BE2C (cell line): Measurements from ENCODE around the gene LRRIQ1.

Experiments used
- DNase-seq: peaks from one replicate; pipeline ENCODE4 v3.0.0-alpha.2; 2020
- H3K27me3 ChIP-seq: fragments of 250-450 bp; sonication (Bioruptor Pico); 2 replicates; pipeline ENCODE4 v1.5.1; 2020; ENCODE audit warnings: mild to moderate bottlenecking
- H3K36me3 ChIP-seq: fragments of 250-450 bp; sonication (Bioruptor Pico); 2 replicates; pipeline ENCODE4 v1.5.1; 2020; ENCODE audit warnings: mild to moderate bottlenecking
- H3K4me1 ChIP-seq: fragments of 250-450 bp; sonication (Bioruptor Pico); 2 replicates; pipeline ENCODE4 v1.5.1; 2020
- H3K4me3 ChIP-seq: 2 replicates; pipeline ENCODE4 v1.5.1; 2011; ENCODE audit warnings: low read depth, low read length
- H3K9me3 ChIP-seq: fragments of 250-450 bp; sonication (Bioruptor Pico); 2 replicates; pipeline ENCODE4 v1.5.1; 2020
- CTCF ChIP-seq: IDR thresholded peaks from 2 replicates; pipeline ENCODE4 v1.5.1; 2012; ENCODE audit warnings: mild to moderate bottlenecking, low read depth, low read length

The LRRIQ1 gene

GRCh38 chr12:85059594-85059993 lies 23.4 kb downstream of the LRRIQ1 start:
- no peak for TF ChIP-seq CTCF
- Histone ChIP-seq H3K36me3 (no peaks in the 10 kb centered on the region), H3K4me3 (no peak overlapping the region)

GRCh38 chr12:85060916-85061315 lies 24.8 kb downstream of the LRRIQ1 start:
- TF ChIP-seq CTCF: no peak
- Histone ChIP-seq H3K27me3 (peaks cover 16% of the 10 kb centered on the region), H3K4me1 (no peaks in the 10 kb centered on the region), H3K4me3 (no peak overlapping the region), H3K9me3 (no peaks in the 10 kb centered on the region), H3K36me3 (no peaks in the 10 kb centered on the region)
- no peak for DNase-seq

More at GRCh38 chr12:85059594-85059993, 23.4 kb downstream of the LRRIQ1 start:
- Histone ChIP-seq H3K4me1 (no peaks in the 10 kb centered on the region), H3K9me3 (no peaks in the 10 kb centered on the region), H3K27me3 (peaks cover 24% of the 10 kb centered on the region)
- no peak for DNase-seq

- H3K36me3 ChIP-seq: no peaks in the 10 kb centered on the region
- no peaks in the 10 kb centered on the region for H3K9me3 ChIP-seq
- TF ChIP-seq CTCF: no peak
- no peaks in the 10 kb centered on the region for H3K4me1 ChIP-seq
- H3K4me3 ChIP-seq: no peak overlapping the region
- DNase-seq: no peak
- peaks cover 17% of the 10 kb centered on the region for H3K27me3 ChIP-seq
Measured at GRCh38 chr12:85065837-85066482, 29.8 kb downstream of the LRRIQ1 start.

GRCh38 chr12:85072826-85073225 lies 36.7 kb downstream of the LRRIQ1 start:
- peaks cover 32% of the 10 kb centered on the region for H3K27me3 ChIP-seq
- no peaks in the 10 kb centered on the region for H3K4me1 ChIP-seq
- H3K9me3 ChIP-seq: no peaks in the 10 kb centered on the region
- H3K36me3 ChIP-seq: no peaks in the 10 kb centered on the region
- H3K4me3 ChIP-seq: no peak overlapping the region
- DNase-seq: no peak
- no peak for TF ChIP-seq CTCF

GRCh38 chr12:85076688-85077430 lies 40.7 kb downstream of the LRRIQ1 start:
- H3K36me3 ChIP-seq: no peaks in the 10 kb centered on the region
- peak; percentile 63 for TF ChIP-seq CTCF

GRCh38 chr12:85085066-85085465 lies 48.9 kb downstream of the LRRIQ1 start:
- no peak overlapping the region for H3K4me3 ChIP-seq
- no peaks in the 10 kb centered on the region for H3K36me3 ChIP-seq
- H3K27me3 ChIP-seq: peaks cover 4% of the 10 kb centered on the region; the same call in 1 of the 2 replicates
- DNase-seq: no peak
- H3K4me1 ChIP-seq: no peaks in the 10 kb centered on the region
- H3K9me3 ChIP-seq: no peaks in the 10 kb centered on the region
- TF ChIP-seq CTCF: no peak

More at GRCh38 chr12:85076688-85077430, 40.7 kb downstream of the LRRIQ1 start:
- DNase-seq: no peak
- Histone ChIP-seq H3K9me3 (no peaks in the 10 kb centered on the region), H3K27me3 (peaks cover 42% of the 10 kb centered on the region), H3K4me1 (no peaks in the 10 kb centered on the region), H3K4me3 (no peak overlapping the region)
